ENCODE measurements around the gene ADAM12.

ADAM12 gene

DNA sequence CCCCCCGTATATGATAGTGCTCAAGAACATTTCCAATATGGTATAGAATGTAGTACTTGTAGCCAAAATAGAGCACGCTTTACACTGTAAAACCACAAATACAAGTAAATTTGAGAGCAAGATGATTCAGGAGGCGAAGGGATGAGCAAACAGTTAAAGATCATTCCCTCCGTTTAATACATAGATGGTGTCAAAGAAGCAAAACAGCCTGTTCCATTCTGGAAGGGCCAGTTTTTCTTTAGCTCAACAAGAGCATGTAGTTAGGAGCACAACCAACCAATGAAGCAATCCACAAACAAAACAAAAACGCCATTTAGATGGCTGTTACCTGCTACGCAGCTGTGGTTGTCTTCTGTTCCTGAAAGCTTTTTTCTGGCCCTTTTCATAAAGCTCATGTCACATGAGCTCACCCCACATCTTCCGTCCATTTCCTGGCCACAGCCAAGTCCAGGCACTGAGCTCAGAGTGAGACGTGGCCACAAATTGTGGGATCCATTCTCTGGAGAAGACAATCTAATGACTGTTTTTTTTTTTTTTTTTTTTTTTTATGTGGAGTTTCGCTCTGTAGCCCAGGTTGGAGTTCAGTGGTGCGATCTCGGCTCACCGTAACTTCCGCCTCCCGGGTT is 306.3 kb downstream of the ADAM12 start:
- no peak for DNase-seq (ENCODE audit: low read depth)

GRCh38 chr10:126080879-126081411 is 307.3 kb downstream of the ADAM12 start:
- DNase-seq (ENCODE audit: low read depth): no peak

DNA sequence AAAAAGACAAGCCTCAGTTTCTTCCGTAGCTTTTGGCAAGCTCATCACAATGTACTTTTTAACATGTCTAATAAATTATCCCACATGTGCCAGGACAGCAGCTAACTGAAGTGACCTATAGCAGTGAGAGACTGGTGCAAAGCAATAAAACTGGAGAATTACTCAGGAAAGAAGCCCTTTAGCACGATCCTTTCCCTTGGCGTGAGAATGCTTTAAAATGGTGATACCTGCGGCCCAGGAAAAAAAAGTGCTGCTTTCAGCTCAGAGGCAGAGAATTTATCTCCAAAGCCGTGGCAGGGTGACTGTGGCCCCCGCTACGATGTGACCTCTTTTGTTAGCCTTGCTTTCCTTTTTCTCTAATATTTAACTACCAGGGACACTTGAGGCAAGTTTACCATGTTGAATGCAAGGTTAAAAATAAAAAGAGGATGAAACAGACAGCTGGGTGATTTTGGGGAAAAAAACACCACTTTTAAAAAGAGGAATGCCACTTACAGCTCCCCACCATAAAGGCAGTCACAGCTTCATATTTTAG is 307.9 kb downstream of the ADAM12 start:
- DNase-seq (ENCODE audit: low read depth): no peak

DNA sequence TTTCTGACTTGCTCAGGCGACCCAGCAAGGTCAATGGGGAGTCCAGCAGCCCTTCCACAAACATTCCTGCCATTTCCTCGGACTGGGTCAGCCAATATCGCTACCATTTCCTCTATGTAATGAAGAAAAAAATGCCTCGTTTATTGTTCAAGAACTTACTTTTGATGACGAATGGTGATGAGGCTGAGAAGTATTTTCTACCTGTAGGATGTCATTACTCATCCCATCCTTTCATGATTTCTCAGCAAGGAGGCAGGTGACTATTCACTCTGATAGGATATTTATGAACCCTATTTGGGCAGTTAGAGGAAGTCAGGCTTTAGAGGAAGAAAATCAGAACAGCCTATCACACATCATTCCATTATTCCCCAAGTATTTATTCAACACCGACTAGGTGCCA is 313.3 kb downstream of the ADAM12 start:
- DNase-seq (ENCODE audit: low read depth): no peak

GRCh38 chr10:126074291-126074690 is 314.0 kb downstream of the ADAM12 start:
- DNase-seq (ENCODE audit: low read depth): no peak

- no peak for DNase-seq (ENCODE audit: low read depth)
Measured at GRCh38 chr10:126073606-126074005, 314.7 kb downstream of the ADAM12 start.

DNA sequence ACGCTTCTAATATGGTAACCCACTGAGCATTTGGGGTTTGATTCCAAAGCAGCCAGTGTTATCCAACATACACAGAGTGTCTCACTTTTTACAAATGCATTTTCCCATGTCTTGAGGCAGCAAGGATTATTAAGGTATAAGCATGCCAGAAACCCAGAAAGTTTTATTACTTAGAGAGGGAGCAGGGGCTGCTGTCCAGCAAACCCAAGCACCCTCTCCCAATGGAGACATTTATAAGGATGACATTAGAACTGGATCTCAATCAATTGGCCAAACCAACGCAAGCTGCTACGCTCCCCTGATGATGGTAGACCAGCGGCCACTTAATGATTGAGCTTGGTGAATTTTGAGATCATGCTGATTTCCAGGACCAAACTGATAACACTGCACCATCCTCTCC is 315.7 kb downstream of the ADAM12 start:
- DNase-seq (ENCODE audit: low read depth): no peak

DNA sequence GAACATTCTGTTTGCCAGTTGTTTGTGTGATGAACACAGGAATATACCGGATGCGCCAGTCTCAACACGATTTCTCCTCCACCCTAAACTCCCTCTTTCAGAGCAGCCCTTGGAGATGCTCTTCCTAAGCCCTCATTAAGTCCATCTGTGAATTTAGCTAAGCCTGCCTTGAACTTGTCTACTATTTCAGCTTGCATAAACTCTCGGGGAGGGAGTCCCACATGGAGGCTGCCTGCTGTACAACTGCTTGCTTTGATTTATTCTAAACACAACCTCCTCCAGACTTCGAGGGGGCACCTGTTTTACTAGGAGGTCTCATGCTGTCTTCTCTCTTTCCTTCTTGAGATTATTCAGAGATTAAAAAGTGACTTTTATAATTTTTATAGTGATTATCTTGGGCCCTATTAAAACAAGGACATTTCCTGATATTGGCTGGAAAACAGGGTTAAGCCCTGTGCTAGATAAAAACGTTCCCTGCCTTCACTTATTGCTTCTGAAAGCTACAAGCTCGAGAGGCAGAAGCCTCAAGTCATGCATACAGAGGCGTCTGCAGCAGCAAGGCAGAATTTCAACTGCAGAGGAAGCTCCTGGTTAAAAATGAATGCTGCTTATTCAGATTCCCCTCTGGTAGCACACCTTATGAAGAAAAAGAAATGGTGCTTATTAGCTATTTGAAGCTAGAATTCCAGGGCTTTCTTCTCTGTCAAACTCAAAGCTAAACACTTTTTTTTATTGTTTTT is 317.6 kb downstream of the ADAM12 start:
- no peak for DNase-seq (ENCODE audit: low read depth)

DNA sequence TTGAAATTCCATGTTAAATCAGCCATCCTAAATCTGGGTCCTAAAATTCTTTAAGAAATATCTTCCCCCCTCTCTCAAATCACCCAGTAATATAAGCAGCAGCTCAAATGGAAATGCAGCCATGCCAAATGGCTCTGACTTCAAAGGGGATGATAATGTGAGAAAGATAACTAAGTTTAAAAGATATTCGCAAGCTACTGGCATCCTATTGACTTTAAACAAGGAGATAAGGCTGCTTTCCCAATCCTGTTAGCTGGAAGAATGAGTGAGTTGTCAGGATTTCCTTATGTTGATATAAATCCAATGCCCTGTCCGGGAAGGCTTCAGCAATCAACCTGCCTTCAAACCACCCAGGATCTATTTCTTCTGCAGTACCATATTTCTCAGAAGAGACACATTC is 320.0 kb downstream of the ADAM12 start:
- no peak for DNase-seq (ENCODE audit: low read depth)

DNA sequence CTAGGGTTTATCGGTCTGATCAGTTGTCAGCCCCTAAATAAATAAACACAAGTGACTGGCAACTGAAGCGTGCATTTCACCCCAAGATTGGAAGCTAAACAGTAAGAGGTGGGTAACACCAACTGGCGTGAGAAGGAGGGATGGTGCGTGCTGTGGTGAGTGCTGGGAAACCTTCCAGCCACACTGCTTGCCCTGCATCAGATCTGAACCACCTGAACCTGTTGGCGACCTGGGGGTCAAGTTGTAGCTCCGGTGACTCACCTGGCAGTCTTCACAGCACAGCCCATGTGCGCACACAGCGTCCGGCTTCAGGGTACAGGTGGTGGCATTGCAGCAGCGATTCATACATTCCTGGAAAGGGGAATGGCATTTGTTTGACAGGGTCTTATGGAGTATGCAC is 321.8 kb downstream of the ADAM12 start:
- DNase-seq (ENCODE audit: low read depth): no peak

GRCh38 chr10:126065751-126066377 is 322.4 kb downstream of the ADAM12 start:
- DNase-seq (ENCODE audit: low read depth): no peak

- no peak for DNase-seq (ENCODE audit: low read depth)
Measured at GRCh38 chr10:126064512-126064911, 323.8 kb downstream of the ADAM12 start.

DNA sequence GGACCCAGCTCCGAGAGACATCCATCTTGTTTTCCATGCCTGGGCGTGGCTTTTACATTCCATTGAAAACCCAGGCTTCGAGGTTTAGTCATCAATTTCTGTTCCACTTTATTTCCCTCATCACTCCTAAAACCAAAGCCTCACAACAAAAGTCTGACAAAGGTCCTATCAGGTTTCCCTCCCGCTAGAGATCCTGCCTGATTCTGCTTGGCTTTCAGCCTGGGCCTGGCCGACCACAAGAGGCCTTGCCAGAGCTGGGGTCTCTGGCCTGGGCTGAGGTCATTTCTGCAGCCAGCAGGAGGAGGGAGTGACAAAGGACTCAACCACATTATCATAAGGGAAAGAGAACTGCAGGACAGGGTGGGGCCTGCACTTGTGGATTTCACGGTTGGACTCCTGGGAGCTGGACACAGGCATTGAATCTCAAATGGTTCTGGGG is 324.9 kb downstream of the ADAM12 start:
- DNase-seq (ENCODE audit: low read depth): no peak

- DNase-seq (ENCODE audit: low read depth): no peak
Measured at GRCh38 chr10:126062131-126063032, 325.9 kb downstream of the ADAM12 start.

DNA sequence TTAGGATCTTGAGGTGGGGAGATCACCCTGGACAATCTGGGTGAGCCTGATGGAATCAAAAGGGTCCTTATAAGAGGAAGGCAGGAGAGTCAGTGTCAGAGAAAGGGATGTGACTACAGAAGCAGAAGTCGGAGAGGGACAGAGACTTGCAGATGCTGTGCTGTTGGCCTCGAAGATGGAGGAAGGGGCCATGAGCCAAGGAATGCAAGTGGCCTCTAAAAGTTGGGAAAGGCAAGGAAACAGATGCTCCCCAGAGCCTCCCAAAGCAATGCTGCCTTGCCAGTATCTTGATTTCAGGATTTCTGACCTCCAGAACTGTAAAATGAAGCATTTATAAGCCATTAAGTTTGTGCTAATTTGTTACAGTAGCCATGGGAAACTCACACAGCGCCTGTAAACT is 326.8 kb downstream of the ADAM12 start:
- no peak for DNase-seq (ENCODE audit: low read depth)

- no peak for DNase-seq (ENCODE audit: low read depth)
Measured at GRCh38 chr10:126060261-126060931, 327.9 kb downstream of the ADAM12 start.

DNA sequence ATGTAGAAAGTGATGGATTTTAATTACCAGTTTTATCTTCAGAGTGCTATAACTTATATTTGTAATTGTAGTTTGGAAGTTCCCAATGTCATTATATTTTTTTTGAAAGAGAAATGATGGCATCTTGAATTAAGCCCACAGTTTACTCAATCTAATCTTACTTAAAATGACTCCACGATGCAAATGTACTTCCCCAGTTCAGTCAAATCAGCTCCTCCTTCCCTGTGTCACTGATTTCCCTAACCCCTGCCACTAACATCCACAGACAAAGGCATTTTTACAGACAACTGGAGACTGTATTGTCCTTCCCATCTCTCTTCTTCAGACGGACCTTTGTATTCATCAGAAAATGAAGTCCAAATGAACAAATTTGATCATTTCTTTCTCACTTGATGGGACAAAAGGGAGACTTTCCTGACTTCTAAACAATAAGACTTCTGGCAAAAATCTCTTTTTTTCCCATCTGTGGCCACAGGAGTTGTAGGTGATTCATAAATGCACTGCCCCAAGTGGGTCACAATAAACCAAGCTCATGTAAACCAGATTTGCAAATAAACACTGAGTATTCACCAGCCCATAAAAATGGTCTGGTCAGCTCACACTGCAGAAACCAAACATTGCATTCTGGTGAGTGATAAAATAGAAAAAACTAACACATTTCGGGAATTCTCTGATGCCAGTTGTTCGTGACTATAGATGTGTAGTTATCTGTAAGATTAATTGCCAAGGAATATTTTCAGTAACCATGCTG is 329.0 kb downstream of the ADAM12 start:
- DNase-seq (ENCODE audit: low read depth): no peak

GRCh38 chr10:126058507-126058906 is 329.8 kb downstream of the ADAM12 start:
- DNase-seq (ENCODE audit: low read depth): no peak

DNA sequence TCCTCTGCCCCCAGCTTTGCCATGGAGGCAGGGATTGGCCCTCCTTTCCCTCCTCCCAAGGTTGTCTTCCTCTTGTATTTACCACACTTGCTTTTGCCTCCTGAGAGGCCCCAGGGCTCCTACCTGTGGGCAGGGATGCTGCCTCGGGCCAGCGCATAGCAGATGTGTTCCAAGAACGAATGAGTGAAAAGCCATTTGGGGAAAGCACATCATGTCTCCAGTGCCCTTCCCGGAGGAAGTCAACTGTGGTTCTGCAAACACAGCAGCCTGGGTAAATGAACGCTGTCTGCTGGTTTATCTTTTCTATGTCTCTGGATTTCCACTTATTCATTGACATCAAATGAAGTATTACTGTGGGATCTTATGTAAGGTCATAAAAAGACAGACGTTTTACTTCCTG is 330.2 kb downstream of the ADAM12 start:
- DNase-seq (ENCODE audit: low read depth): no peak

- DNase-seq (ENCODE audit: low read depth): no peak
Measured at GRCh38 chr10:126057494-126057893, 330.8 kb downstream of the ADAM12 start.

Measured in stimulated activated CD8-positive, alpha-beta memory T cell treated with anti-CD3 and anti-CD28 coated beads, Interleukin-4, amount 100 ng/mL, for 24 hours (primary cell).